Liver (tissue), 9 donors: ENCODE data around the gene BTG2. TPM values are rescaled to one million over a fixed set of nuclear protein-coding genes. Genes with fewer than 3 reads are reported as not detected.

ENCODE experiments used
- DNase-seq: peaks from one replicate; pipeline ENCODE4 v3.0.0-alpha.2; 2017; ENCODE audit warnings: low spot score
- H3K27ac ChIP-seq, 2 donors: one replicate each; pipeline ENCODE4 v1.7.0; 2013; ENCODE audit warnings: inconsistent platforms in 2 of 2, low read length in 2 of 2, control low read depth in 1 of 2, low read depth in 1 of 2, mild to moderate bottlenecking in 1 of 2
- H3K27me3 ChIP-seq, 4 donors: one replicate each; pipeline versions ENCODE4 v1.6.1 to v1.7.0; 2013; ENCODE audit warnings: low read length in 3 of 4, inconsistent platforms in 1 of 4, mild to moderate bottlenecking in 1 of 4, moderate library complexity in 1 of 4; ENCODE audit not compliant: control insufficient read depth in 4 of 4, insufficient read depth in 4 of 4
- H3K36me3 ChIP-seq, 4 donors: one replicate each; pipeline versions ENCODE4 v1.6.1 to v1.7.0; 2013; ENCODE audit warnings: low read length in 3 of 4, mild to moderate bottlenecking in 3 of 4, low read depth in 1 of 4, moderate library complexity in 1 of 4; ENCODE audit not compliant: control insufficient read depth in 4 of 4, insufficient read depth in 3 of 4
- H3K4me1 ChIP-seq, 4 donors: one replicate each; pipeline versions ENCODE4 v1.6.1 to v1.7.0; 2013; ENCODE audit warnings: low read length in 3 of 4, mild to moderate bottlenecking in 3 of 4, moderate library complexity in 1 of 4; ENCODE audit not compliant: control insufficient read depth in 4 of 4, insufficient read depth in 4 of 4
- H3K4me3 ChIP-seq, 3 donors: one replicate each; pipeline versions ENCODE4 v1.6.1 to v1.7.0; 2013; ENCODE audit warnings: low read length in 3 of 3, control low read depth in 1 of 3, low read depth in 1 of 3, mild to moderate bottlenecking in 1 of 3
- H3K9ac ChIP-seq, 2 donors: one replicate each; pipeline ENCODE4 v1.7.0; 2013; ENCODE audit warnings: low read length in 2 of 2, mild to moderate bottlenecking in 2 of 2, moderate library complexity in 2 of 2, control low read depth in 1 of 2, low read depth in 1 of 2
- H3K9me3 ChIP-seq, 4 donors: one replicate each; pipeline versions ENCODE4 v1.6.1 to v1.7.0; 2013; ENCODE audit warnings: low read length in 3 of 4; ENCODE audit not compliant: control insufficient read depth in 4 of 4
- EGR1 ChIP-seq, 2 donors: IDR thresholded peaks; 2 replicates each; pipeline ENCODE4 v1.6.1; 2016 to 2018; ENCODE audit warnings: antibody characterized with exemption in 2 of 2, low read depth in 2 of 2
- FOXA2 ChIP-seq: IDR thresholded peaks from 2 replicates; pipeline ENCODE4 v1.6.1; 2016; ENCODE audit warnings: antibody characterized with exemption
- GABPA ChIP-seq, 2 donors: IDR thresholded peaks in 1 of 2; conservative IDR thresholded peaks in 1 of 2; 2 replicates each; pipeline ENCODE4 v1.6.1; 2016; ENCODE audit warnings: antibody characterized with exemption in 2 of 2, mild to moderate bottlenecking in 1 of 2, moderate library complexity in 1 of 2
- HNF4G ChIP-seq: IDR thresholded peaks from 2 replicates; pipeline ENCODE4 v1.6.1; 2016; ENCODE audit warnings: antibody characterized with exemption
- JUND ChIP-seq, 2 donors: IDR thresholded peaks; 2 replicates each; pipeline ENCODE4 v1.6.1; 2016; ENCODE audit warnings: antibody characterized with exemption in 2 of 2
- MAX ChIP-seq: IDR thresholded peaks from 2 replicates; pipeline ENCODE4 v1.6.1; 2016; ENCODE audit warnings: antibody characterized with exemption
- NR2F2 ChIP-seq: IDR thresholded peaks from 2 replicates; pipeline ENCODE4 v1.6.1; 2016; ENCODE audit warnings: antibody characterized with exemption
- RAD21 ChIP-seq, 2 donors: IDR thresholded peaks; 2 replicates each; pipeline ENCODE4 v1.6.1; 2016; ENCODE audit warnings: antibody characterized with exemption in 2 of 2, mild to moderate bottlenecking in 2 of 2
- RXRA ChIP-seq, 2 donors: IDR thresholded peaks; 2 replicates each; pipeline ENCODE4 v1.6.1; 2017 to 2018; ENCODE audit warnings: antibody characterized with exemption in 2 of 2, mild to moderate bottlenecking in 1 of 2
- SP1 ChIP-seq: IDR thresholded peaks from 2 replicates; pipeline ENCODE4 v1.6.1; 2018; ENCODE audit warnings: antibody characterized with exemption, mild to moderate bottlenecking
- TAF1 ChIP-seq: conservative IDR thresholded peaks from 2 replicates; pipeline ENCODE4 v1.6.1; 2016; ENCODE audit warnings: antibody characterized with exemption, mild to moderate bottlenecking
- WGBS: extraction: QIAGEN DNeasy Blood & Tissue Kit; methylation state at CpG from one replicate; pipeline ENCODE4 v1.1.7; 2013; 5-methylcytosine and 5-hydroxymethylcytosine counted together
- polyA plus RNA-seq, 2 donors: library from polyadenylated mRNA; stranded (reverse) in 1 of 2; unstranded in 1 of 2; fragments of 200-250 nt in 1 of 2; fragments of >200 nt in 1 of 2; fragmentation: Nextera tagmentation in 1 of 2; extraction: Ambion mirVana in 1 of 2; gene quantifications; one replicate each; pipeline versions ENCODE4 v1.2.1 to v1.2.3, GENCODE V29; 2013 to 2015
- total RNA-seq, 2 donors: library from RNA; depleted of rRNA; stranded (reverse); fragments of >200 nt; gene quantifications; one replicate each; pipeline ENCODE4 v1.2.3, GENCODE V29; 2014
- TF ChIP-seq, protein P1 (sequence below): IDR thresholded peaks from 2 replicates; pipeline ENCODE4 v1.6.1; 2016; ENCODE audit warnings: antibody characterized with exemption
- TF ChIP-seq, protein P2 (sequence below): IDR thresholded peaks from 2 replicates; pipeline ENCODE4 v1.6.1; 2016; ENCODE audit warnings: antibody characterized with exemption
- TF ChIP-seq, protein P3 (sequence below): fragments of 150-350 bp; IDR thresholded peaks from 2 replicates; pipeline ENCODE4 v1.5.1; 2017; ENCODE audit warnings: improper control_type of control experiment, low read depth, low read length; ENCODE audit not compliant: missing input control
- donor health status: healthy.
- donor health status: healthy.
- donor health status: healthy.
- donor health status: healthy.
- donor health status: healthy.

The BTG2 gene
- total and polyA plus RNA-seq, 4 donors, result 3.8 to 52.5 (median 4.8) TPM

DNA sequence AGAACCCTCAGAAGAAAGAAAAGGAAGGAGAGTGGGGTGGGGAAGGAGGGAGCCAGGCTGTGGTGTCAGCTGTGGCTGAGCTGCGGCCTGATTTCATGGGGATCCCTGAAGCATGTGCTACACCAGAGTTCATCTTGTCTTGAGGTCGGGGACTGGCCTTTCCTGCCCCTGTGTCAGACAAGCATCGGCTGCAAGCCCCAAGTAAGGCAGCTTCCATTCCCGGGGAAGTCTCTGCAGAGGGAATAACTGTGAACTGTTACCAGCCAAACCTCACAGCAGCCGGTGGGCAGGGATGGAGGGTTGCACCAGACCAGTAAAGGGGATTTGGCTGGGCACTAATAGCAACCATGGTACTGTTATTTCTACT lies 35.7 kb upstream of the BTG2 start:
- Histone ChIP-seq H3K9me3 (no peaks in the 10 kb centered on the region), H3K4me3 (no peak overlapping the region), H3K4me1 (peaks cover 0 to 12% (median 3%) of the 10 kb centered on the region in 4 donors), H3K36me3 (no peaks in the 10 kb centered on the region), H3K27me3 (no peaks in the 10 kb centered on the region), H3K27ac (no peak overlapping the region), H3K9ac (no peak overlapping the region)
- TF ChIP-seq, protein P1, sequence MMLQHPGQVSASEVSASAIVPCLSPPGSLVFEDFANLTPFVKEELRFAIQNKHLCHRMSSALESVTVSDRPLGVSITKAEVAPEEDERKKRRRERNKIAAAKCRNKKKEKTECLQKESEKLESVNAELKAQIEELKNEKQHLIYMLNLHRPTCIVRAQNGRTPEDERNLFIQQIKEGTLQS, result no peak
- TF ChIP-seq HNF4G, result no peak
- no peak for TF ChIP-seq RXRA (IDR thresholded peaks at IDR 0.05)
- TF ChIP-seq, protein P2, sequence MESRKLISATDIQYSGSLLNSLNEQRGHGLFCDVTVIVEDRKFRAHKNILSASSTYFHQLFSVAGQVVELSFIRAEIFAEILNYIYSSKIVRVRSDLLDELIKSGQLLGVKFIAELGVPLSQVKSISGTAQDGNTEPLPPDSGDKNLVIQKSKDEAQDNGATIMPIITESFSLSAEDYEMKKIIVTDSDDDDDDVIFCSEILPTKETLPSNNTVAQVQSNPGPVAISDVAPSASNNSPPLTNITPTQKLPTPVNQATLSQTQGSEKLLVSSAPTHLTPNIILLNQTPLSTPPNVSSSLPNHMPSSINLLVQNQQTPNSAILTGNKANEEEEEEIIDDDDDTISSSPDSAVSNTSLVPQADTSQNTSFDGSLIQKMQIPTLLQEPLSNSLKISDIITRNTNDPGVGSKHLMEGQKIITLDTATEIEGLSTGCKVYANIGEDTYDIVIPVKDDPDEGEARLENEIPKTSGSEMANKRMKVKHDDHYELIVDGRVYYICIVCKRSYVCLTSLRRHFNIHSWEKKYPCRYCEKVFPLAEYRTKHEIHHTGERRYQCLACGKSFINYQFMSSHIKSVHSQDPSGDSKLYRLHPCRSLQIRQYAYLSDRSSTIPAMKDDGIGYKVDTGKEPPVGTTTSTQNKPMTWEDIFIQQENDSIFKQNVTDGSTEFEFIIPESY, result no peak
- no peak for TF ChIP-seq JUND (IDR thresholded peaks at IDR 0.05)
- no peak for TF ChIP-seq TAF1
- TF ChIP-seq FOXA2, result no peak
- TF ChIP-seq MAX, result no peak
- TF ChIP-seq NR2F2, result no peak
- DNase-seq, result no peak
- 57% methylated on average over 5 of the region's 5 CpGs for WGBS

DNA sequence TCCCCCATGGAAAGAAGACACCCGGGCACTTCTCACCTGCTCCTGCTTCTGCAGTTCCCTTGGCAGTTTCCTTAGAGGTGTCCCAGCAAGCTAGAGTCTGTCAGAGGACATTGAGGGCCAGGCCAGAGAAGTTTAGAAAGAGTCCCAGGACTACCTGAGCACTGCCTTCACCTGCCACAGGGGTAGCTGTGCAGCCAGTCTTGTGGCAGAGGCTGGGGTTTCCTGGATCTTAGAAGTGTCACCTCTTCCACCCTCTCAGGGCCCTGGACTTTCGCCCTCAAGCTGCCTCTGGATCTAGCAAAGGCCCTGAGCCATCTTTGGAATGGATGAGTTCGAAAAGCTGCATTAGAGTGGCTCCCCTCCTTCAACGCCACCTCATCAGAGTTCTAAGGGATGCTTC lies 34.9 kb upstream of the BTG2 start:
- H3K36me3 ChIP-seq, result no peaks in the 10 kb centered on the region
- H3K4me3 ChIP-seq, result no peak overlapping the region
- 83% methylated on average over 4 of the region's 4 CpGs for WGBS
- H3K27me3 ChIP-seq, result no peaks in the 10 kb centered on the region
- H3K9ac ChIP-seq, result no peak overlapping the region
- no peaks in the 10 kb centered on the region for H3K9me3 ChIP-seq
- DNase-seq, result no peak
- peaks cover 0 to 12% (median 3%) of the 10 kb centered on the region in 4 donors for H3K4me1 ChIP-seq
- no peak overlapping the region for H3K27ac ChIP-seq
- no peak for TF ChIP-seq HNF4G
- TF ChIP-seq, protein P3, sequence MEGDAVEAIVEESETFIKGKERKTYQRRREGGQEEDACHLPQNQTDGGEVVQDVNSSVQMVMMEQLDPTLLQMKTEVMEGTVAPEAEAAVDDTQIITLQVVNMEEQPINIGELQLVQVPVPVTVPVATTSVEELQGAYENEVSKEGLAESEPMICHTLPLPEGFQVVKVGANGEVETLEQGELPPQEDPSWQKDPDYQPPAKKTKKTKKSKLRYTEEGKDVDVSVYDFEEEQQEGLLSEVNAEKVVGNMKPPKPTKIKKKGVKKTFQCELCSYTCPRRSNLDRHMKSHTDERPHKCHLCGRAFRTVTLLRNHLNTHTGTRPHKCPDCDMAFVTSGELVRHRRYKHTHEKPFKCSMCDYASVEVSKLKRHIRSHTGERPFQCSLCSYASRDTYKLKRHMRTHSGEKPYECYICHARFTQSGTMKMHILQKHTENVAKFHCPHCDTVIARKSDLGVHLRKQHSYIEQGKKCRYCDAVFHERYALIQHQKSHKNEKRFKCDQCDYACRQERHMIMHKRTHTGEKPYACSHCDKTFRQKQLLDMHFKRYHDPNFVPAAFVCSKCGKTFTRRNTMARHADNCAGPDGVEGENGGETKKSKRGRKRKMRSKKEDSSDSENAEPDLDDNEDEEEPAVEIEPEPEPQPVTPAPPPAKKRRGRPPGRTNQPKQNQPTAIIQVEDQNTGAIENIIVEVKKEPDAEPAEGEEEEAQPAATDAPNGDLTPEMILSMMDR, result no peak
- no peak for TF ChIP-seq RAD21 (IDR thresholded peaks at IDR 0.05)
- TF ChIP-seq EGR1 (IDR thresholded peaks at IDR 0.05; ENCODE audit: low read depth in 2 of 2), result no peak
- TF ChIP-seq SP1, result no peak
- no peak for TF ChIP-seq TAF1
- no peak for TF ChIP-seq JUND (IDR thresholded peaks at IDR 0.05)
- TF ChIP-seq GABPA (IDR thresholded peaks at IDR 0.05 in 1 of 2, conservative IDR thresholded peaks at IDR 0.05 in 1 of 2), result no peak
- TF ChIP-seq, protein P2, result no peak
